ENCODE data around the gene MOB3A.

DNA sequence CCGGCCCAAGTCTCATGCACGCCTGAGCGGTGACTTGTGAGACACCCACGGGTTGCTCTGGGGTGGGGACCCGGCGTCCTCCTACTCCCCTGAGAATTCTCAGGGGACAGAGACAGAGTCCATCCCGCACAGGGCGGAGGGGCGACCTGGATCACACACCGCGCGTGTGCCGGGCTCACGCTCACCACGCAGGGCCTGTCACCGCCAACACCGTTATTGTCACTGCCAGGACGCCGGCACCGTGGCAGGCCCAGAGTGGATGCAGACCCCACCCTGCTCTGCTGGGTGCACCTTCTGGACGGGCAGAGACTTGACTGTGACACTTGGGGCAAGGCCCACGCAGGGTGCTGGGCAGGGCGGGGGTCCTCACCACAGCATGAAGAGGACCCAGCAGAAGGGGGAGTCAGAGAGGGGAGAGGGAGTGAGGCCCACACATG lies 16.2 kb downstream of the MOB3A start:
- TF ChIP-seq, protein P1, sequence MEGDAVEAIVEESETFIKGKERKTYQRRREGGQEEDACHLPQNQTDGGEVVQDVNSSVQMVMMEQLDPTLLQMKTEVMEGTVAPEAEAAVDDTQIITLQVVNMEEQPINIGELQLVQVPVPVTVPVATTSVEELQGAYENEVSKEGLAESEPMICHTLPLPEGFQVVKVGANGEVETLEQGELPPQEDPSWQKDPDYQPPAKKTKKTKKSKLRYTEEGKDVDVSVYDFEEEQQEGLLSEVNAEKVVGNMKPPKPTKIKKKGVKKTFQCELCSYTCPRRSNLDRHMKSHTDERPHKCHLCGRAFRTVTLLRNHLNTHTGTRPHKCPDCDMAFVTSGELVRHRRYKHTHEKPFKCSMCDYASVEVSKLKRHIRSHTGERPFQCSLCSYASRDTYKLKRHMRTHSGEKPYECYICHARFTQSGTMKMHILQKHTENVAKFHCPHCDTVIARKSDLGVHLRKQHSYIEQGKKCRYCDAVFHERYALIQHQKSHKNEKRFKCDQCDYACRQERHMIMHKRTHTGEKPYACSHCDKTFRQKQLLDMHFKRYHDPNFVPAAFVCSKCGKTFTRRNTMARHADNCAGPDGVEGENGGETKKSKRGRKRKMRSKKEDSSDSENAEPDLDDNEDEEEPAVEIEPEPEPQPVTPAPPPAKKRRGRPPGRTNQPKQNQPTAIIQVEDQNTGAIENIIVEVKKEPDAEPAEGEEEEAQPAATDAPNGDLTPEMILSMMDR (IDR thresholded peaks at IDR 0.05) = no peak
- TF ChIP-seq POLR2A (IDR thresholded peaks at IDR 0.05) = no peak
- no peak for TF ChIP-seq POLR2AphosphoS5 (IDR thresholded peaks at IDR 0.05)
- no peak for TF ChIP-seq EP300 (IDR thresholded peaks at IDR 0.05)

Data from stomach (tissue), 4 donors.